Measurements from ENCODE around the gene CEMIP.
"Not testable (repeated sequence)": the region's sequence is repeated elsewhere in the genome, so short reads cannot be mapped to it uniquely, and the experiment has no call there.

CEMIP gene

GRCh38 chr15:80934761-80935221, 155.6 kb downstream of the CEMIP start:
- no peak for DNase-seq

- no peak for DNase-seq
Measured at GRCh38 chr15:80936288-80937078, 157.3 kb downstream of the CEMIP start.

- DNase-seq = no peak
Measured at GRCh38 chr15:80937718-80938117, 158.5 kb downstream of the CEMIP start.

GRCh38 chr15:80939216-80939615, 160.0 kb downstream of the CEMIP start:
- DNase-seq = no peak

- no peak for DNase-seq
Measured at GRCh38 chr15:80940331-80940730, 161.2 kb downstream of the CEMIP start.

- no peak for DNase-seq
Measured at GRCh38 chr15:80940851-80941250, 161.7 kb downstream of the CEMIP start.

GRCh38 chr15:80942266-80942665, 163.1 kb downstream of the CEMIP start:
- no peak for DNase-seq

- DNase-seq = no peak
Measured at GRCh38 chr15:80942746-80943565, 163.8 kb downstream of the CEMIP start.

- DNase-seq = no peak
Measured at GRCh38 chr15:80944818-80945217, 165.6 kb downstream of the CEMIP start.

- DNase-seq = no peak
Measured at GRCh38 chr15:80945605-80946004, 166.4 kb downstream of the CEMIP start.

- DNase-seq = no peak
Measured at GRCh38 chr15:80946576-80946975, 167.4 kb downstream of the CEMIP start.

GRCh38 chr15:80948651-80949292, 169.6 kb downstream of the CEMIP start:
- no peak for DNase-seq

GRCh38 chr15:80949756-80950155, 170.6 kb downstream of the CEMIP start:
- DNase-seq = no peak

GRCh38 chr15:80950291-80951078, 171.3 kb downstream of the CEMIP start:
- no peak for DNase-seq

- no peak for DNase-seq
Measured at GRCh38 chr15:80951941-80952340, 172.8 kb downstream of the CEMIP start.

GRCh38 chr15:80953001-80953952, 174.1 kb downstream of the CEMIP start:
- no peak for DNase-seq

- DNase-seq = no peak
Measured at GRCh38 chr15:80953953-80954778, 175.0 kb downstream of the CEMIP start.

- not testable (repeated sequence) for DNase-seq
Measured at GRCh38 chr15:80955571-80956452, 176.6 kb downstream of the CEMIP start.

- no peak for DNase-seq
Measured at GRCh38 chr15:80957556-80957955, 178.4 kb downstream of the CEMIP start.
